ENCODE data around the gene MAST3.
"Not testable (repeated sequence)": the region's sequence is repeated elsewhere in the genome, so short reads cannot be mapped to it uniquely, and the experiment has no call there.

- TF ChIP-seq, protein P1, sequence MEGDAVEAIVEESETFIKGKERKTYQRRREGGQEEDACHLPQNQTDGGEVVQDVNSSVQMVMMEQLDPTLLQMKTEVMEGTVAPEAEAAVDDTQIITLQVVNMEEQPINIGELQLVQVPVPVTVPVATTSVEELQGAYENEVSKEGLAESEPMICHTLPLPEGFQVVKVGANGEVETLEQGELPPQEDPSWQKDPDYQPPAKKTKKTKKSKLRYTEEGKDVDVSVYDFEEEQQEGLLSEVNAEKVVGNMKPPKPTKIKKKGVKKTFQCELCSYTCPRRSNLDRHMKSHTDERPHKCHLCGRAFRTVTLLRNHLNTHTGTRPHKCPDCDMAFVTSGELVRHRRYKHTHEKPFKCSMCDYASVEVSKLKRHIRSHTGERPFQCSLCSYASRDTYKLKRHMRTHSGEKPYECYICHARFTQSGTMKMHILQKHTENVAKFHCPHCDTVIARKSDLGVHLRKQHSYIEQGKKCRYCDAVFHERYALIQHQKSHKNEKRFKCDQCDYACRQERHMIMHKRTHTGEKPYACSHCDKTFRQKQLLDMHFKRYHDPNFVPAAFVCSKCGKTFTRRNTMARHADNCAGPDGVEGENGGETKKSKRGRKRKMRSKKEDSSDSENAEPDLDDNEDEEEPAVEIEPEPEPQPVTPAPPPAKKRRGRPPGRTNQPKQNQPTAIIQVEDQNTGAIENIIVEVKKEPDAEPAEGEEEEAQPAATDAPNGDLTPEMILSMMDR (IDR thresholded peaks at IDR 0.05 in 4 of 5, conservative IDR thresholded peaks at IDR 0.05 in 1 of 5) = not testable (repeated sequence)
- TF ChIP-seq POLR2A (IDR thresholded peaks at IDR 0.05) = not testable (repeated sequence)
Observed at GRCh38 chr19:18105259-18105658, 7.7 kb downstream of the MAST3 start.
